ENCODE data around the gene POFUT1. TPM values are rescaled to one million over a fixed set of nuclear protein-coding genes. Genes with fewer than 3 reads are reported as not detected.

Gene POFUT1
- total and polyA plus RNA-seq, 2 of the 8 experiments (the other 6 are each of a cell fraction or from before 2014, with no cell fraction given), result 19.4 to 24.4 TPM

- ChIA-PET POLR2A (ENCODE audit: partially characterized antibody) (interaction anchor here (0.8 to 8.7 kb wide), 5 partner anchors 11 to 17 kb away, joined by 3 to 77 read pairs (median 3); no protein-coding TSS in a partner anchor), CTCF (ENCODE audit: partially characterized antibody) (interaction anchor here (0.6 to 1.3 kb wide), 3 partner anchors 13 to 86 kb away, joined by 3 to 4 read pairs (median 3); no protein-coding TSS in a partner anchor)
- H3K4me2 ChIP-seq (ENCODE audit: insufficient read depth in 1 of 2, low read depth in 2 of 2, low read length in 2 of 2), result no peak overlapping the region
- no peaks in the 10 kb centered on the region for H3K27me3 ChIP-seq (replicated peaks in 1 of 4; ENCODE audit: control insufficient read depth in 3 of 4, extremely low read depth in 1 of 4, insufficient read depth in 3 of 4, low read length in 3 of 4)
- H3K9me3 ChIP-seq (ENCODE audit: insufficient read depth in 2 of 2, low read depth in 1 of 2, low read length in 1 of 2), result no peaks in the 10 kb centered on the region
- DNase-seq (ENCODE audit: low read depth in 1 of 2, low spot score in 2 of 2) (no peak), FAIRE-seq (no peak)
- peaks cover 9% of the 10 kb centered on the region for H3K79me1 ChIP-seq (ENCODE audit: low read depth, low read length)
- H2BK5ac ChIP-seq (ENCODE audit: low read depth, low read length), result no peak overlapping the region
- H3K4me1 ChIP-seq (replicated peaks in 1 of 4; ENCODE audit: control insufficient read depth in 3 of 4, insufficient read depth in 4 of 4, low read length in 3 of 4), result peaks cover 0 to 24% (median 13%) of the 10 kb centered on the region in 4 experiments; a peak in 4 of 7 replicates
- no peak overlapping the region for H2AFZ ChIP-seq (ENCODE audit: low read length)
- H3K56ac ChIP-seq (replicated peaks; ENCODE audit: insufficient read length, low read depth, low read length), result no peak overlapping the region
- no peak overlapping the region for H3K23ac ChIP-seq (ENCODE audit: insufficient read length)
- H3K36me3 ChIP-seq (ENCODE audit: control insufficient read depth in 2 of 4, insufficient read depth in 4 of 4, low read length in 3 of 4), result peaks cover 34 to 55% (median 44%) of the 10 kb centered on the region in 4 experiments
- peaks cover 15 to 66% of the 10 kb centered on the region in 2 experiments for H3K79me2 ChIP-seq (ENCODE audit: control insufficient read depth in 1 of 2, insufficient read depth in 2 of 2, low read length in 2 of 2)
- peaks cover 16 to 23% of the 10 kb centered on the region in 2 experiments for H4K20me1 ChIP-seq (replicated peaks in 1 of 2; ENCODE audit: control insufficient read depth in 1 of 2, insufficient read depth in 2 of 2, low read length in 2 of 2)
- no peak overlapping the region for H4K5ac ChIP-seq (ENCODE audit: insufficient read length, low read depth, low read length)
- H2BK20ac ChIP-seq (ENCODE audit: low read length), result no peak overlapping the region
- H4K8ac ChIP-seq (ENCODE audit: extremely low read depth, insufficient read depth, low read length), result no peak overlapping the region
- H4K91ac ChIP-seq (replicated peaks; ENCODE audit: insufficient read length, low read length), result no peak overlapping the region
- H2BK15ac ChIP-seq (ENCODE audit: low read length), result no peak overlapping the region
- no peak overlapping the region for H2BK120ac ChIP-seq (replicated peaks; ENCODE audit: low read depth, low read length)
- H3K23me2 ChIP-seq (ENCODE audit: low read depth, low read length), result peaks cover under 1% of the 10 kb centered on the region; the same call in 1 of the 2 replicates
- no peak overlapping the region for H3K27ac ChIP-seq (ENCODE audit: low read depth, low read length)
- H3K18ac ChIP-seq (ENCODE audit: extremely low read depth, low read length), result no peak overlapping the region
- no peak overlapping the region for H2BK12ac ChIP-seq (ENCODE audit: low read depth, low read length)
- H3K14ac ChIP-seq (ENCODE audit: insufficient read length), result no peak overlapping the region
- H2AK5ac ChIP-seq (ENCODE audit: low read depth, low read length), result no peak overlapping the region
- no peak overlapping the region for H3K4me3 ChIP-seq (ENCODE audit: extremely low read depth in 1 of 4, insufficient read depth in 2 of 4, low read depth in 3 of 4, low read length in 4 of 4)
- H3K4ac ChIP-seq (replicated peaks; ENCODE audit: insufficient read length, low read depth, low read length), result no peak overlapping the region
- WGBS, 2 experiments (ENCODE audit: extremely low coverage in 1 of 2, insufficient coverage in 1 of 2, insufficient read length in 1 of 2, insufficient replicate concordance in 2 of 2, low coverage in 1 of 2, low lambda C conversion rate in 2 of 2, missing lambda C conversion rate in 1 of 2), result 96% methylated on average over 4 of the region's 4 CpGs; no CpG with 5 or more reads in 1 of the 2 experiments
- no peak overlapping the region for H3K9ac ChIP-seq (replicated peaks in 1 of 4; ENCODE audit: extremely low read depth in 1 of 4, low read depth in 3 of 4, low read length in 3 of 4)
- TF ChIP-seq RAD21 (IDR thresholded peaks at IDR 0.05 in 1 of 2, conservative IDR thresholded peaks at IDR 0.05 in 1 of 2; ENCODE audit: low read depth in 2 of 2, low read length in 2 of 2), result no peak
- no peak for TF ChIP-seq SAP30 (IDR thresholded peaks at IDR 0.05; ENCODE audit: insufficient read depth, insufficient replicate concordance, low read length)
- TF ChIP-seq SUZ12 (IDR thresholded peaks at IDR 0.05; ENCODE audit: low read length), result no peak
- TF ChIP-seq MAFK (IDR thresholded peaks at IDR 0.05; ENCODE audit: low read depth, low read length), result no peak
- no peak for TF ChIP-seq BRCA1 (IDR thresholded peaks at IDR 0.05; ENCODE audit: low read depth, low read length)
- no peak for TF ChIP-seq EGR1 (IDR thresholded peaks at IDR 0.05; ENCODE audit: borderline replicate concordance, low read depth, low read length)
- no peak for TF ChIP-seq GABPA (IDR thresholded peaks at IDR 0.05; ENCODE audit: borderline replicate concordance, insufficient read depth, low read length)
- TF ChIP-seq TCF12 (IDR thresholded peaks at IDR 0.05; ENCODE audit: low read depth, low read length), result no peak
- TF ChIP-seq E2F6 (IDR thresholded peaks at IDR 0.05), result no peak
- TF ChIP-seq SIN3A (conservative IDR thresholded peaks at IDR 0.05 in 1 of 2, IDR thresholded peaks at IDR 0.05 in 1 of 2; ENCODE audit: low read depth in 1 of 2, low read length in 2 of 2), result no peak
- TF ChIP-seq BCL11A (IDR thresholded peaks at IDR 0.05; ENCODE audit: low read depth in 2 of 2, low read length in 2 of 2), result no peak
These were observed 6.2 kb upstream of the POFUT1 start for GRCh38 chr20:32201296-32201976.
